ENCODE measurements around the gene MANEAL.

MANEAL gene

DNA sequence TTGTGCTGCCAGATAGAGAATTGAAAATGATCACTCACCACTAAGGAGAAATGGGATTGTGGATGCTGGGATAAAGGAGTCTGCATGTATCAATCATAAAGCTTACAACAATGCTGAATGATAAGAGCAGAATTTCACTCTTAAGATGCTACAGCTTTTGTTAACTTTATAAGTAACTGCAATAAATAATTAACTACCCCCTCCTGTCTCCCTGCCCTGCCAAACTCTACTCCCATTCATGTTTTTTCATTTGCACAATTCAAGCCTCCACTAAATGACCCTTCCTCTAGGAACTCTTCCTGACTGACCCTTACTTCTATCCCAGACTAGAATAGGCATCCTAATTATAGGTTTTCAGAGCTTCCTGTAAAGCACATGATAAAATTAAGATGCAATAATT lies 50.9 kb downstream of the MANEAL start:
- H3K4me3 ChIP-seq (ENCODE audit: low read depth, low read length), result no peak overlapping the region
- TF ChIP-seq, protein P1, sequence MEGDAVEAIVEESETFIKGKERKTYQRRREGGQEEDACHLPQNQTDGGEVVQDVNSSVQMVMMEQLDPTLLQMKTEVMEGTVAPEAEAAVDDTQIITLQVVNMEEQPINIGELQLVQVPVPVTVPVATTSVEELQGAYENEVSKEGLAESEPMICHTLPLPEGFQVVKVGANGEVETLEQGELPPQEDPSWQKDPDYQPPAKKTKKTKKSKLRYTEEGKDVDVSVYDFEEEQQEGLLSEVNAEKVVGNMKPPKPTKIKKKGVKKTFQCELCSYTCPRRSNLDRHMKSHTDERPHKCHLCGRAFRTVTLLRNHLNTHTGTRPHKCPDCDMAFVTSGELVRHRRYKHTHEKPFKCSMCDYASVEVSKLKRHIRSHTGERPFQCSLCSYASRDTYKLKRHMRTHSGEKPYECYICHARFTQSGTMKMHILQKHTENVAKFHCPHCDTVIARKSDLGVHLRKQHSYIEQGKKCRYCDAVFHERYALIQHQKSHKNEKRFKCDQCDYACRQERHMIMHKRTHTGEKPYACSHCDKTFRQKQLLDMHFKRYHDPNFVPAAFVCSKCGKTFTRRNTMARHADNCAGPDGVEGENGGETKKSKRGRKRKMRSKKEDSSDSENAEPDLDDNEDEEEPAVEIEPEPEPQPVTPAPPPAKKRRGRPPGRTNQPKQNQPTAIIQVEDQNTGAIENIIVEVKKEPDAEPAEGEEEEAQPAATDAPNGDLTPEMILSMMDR (IDR thresholded peaks at IDR 0.05; ENCODE audit: borderline replicate concordance, insufficient read depth, low read depth, low read length), result no peak

DNA sequence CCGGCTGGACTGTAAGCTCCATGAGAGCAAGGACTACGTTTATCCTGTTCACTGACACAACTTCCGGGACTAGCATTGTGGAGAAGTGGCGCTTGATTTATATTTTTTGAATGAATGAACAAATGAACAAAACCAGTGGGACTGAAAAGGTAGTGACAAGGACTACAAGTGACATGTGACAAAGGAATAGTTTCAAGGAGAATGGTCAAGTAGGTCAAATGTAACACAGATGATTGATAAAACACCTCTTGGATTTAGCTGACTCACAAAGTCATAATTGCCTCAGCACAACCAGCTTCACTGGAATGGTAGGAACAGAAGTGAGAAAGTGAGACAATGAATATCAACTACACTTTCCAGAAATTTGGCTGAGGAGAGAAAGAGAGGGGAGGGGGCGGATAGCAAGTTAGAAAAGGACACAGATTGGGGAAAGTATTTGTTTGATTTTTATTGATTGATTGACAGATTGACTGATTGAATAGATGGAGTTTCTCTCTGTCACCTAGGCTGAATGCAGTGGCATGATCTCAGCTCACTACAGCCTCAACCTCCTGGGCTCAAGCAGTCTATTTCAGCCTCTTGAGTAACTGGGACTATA lies 51.5 kb downstream of the MANEAL start:
- H3K4me3 ChIP-seq (ENCODE audit: low read depth, low read length), result no peak overlapping the region
- TF ChIP-seq, protein P1 (IDR thresholded peaks at IDR 0.05; ENCODE audit: borderline replicate concordance, insufficient read depth, low read depth, low read length), result no peak

DNA sequence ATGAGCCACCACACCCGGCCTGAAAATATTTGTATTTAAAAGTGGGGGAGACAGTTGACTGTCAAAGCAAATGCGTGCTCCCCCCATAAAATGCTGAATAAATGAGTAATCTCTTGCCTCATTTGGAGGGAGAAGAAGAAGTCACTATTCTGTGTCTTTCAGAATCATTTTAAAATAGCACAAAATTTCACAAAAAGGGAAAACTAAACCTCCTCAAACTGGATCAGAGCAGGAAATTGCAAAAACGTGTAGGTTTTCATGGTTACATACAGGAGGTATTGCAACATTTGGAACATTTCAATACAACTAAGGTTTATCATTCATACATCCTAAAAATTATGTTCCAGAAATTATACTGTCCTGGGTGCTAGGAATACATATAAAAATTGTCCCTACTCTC lies 52.1 kb downstream of the MANEAL start:
- TF ChIP-seq, protein P1 (IDR thresholded peaks at IDR 0.05; ENCODE audit: borderline replicate concordance, insufficient read depth, low read depth, low read length), result no peak
- no peak overlapping the region for H3K4me3 ChIP-seq (ENCODE audit: low read depth, low read length)

DNA sequence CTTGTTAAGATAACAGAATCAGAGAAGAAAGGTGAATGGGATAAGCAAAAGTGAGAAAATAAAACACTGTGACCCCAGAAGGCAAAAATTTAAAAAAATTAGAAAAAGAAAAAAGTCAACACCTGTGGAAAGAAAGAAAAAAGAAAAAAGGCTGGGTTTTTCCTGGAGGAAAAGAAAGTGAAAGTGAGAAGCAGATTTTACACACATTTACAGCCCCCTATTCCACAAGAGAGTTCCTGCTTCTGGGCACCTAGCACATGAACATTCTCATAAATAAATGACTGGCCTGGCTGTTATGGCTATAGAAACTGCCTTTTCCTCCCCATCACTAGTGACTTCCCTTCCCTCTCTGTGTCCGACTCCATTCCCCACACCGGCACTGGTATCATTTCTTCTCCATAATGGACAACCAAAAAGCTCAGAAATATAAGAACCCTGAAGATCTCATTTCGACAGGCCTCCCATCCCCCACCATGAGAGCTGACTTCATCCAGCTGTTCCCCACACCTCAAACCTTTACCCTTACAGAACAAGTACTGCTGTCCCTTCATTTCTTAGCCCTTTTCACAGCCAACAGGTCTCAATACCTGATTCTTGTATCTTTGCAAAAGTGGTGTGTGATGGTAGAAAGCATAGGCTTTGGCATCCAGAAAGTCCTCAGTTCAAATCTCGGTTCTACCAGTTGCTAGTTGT lies 53.1 kb downstream of the MANEAL start:
- peak overlapping the region; percentile 14 for H3K4me3 ChIP-seq (ENCODE audit: low read depth, low read length)
- TF ChIP-seq, protein P1 (IDR thresholded peaks at IDR 0.05; ENCODE audit: borderline replicate concordance, insufficient read depth, low read depth, low read length), result no peak

- TF ChIP-seq, protein P1 (IDR thresholded peaks at IDR 0.05; ENCODE audit: borderline replicate concordance, insufficient read depth, low read depth, low read length), result no peak
- H3K4me3 ChIP-seq (ENCODE audit: low read depth, low read length), result no peak overlapping the region
Measured at GRCh38 chr1:37849480-37849879, 55.8 kb downstream of the MANEAL start.

GRCh38 chr1:37850352-37850955 lies 56.8 kb downstream of the MANEAL start:
- no peak overlapping the region for H3K4me3 ChIP-seq (ENCODE audit: low read depth, low read length)
- TF ChIP-seq, protein P1 (IDR thresholded peaks at IDR 0.05; ENCODE audit: borderline replicate concordance, insufficient read depth, low read depth, low read length), result no peak

Data from GM12875 (cell line).